Suppressor macrophage treated with lipopolysaccharide for 4 hours (primary cell): ENCODE results near the gene IL1F10.

ENCODE experiments used
- DNase-seq: peaks from one replicate; pipeline ENCODE4 v3.0.0-alpha.2; 2020

IL1F10 gene, protein sequence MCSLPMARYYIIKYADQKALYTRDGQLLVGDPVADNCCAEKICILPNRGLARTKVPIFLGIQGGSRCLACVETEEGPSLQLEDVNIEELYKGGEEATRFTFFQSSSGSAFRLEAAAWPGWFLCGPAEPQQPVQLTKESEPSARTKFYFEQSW

DNA sequence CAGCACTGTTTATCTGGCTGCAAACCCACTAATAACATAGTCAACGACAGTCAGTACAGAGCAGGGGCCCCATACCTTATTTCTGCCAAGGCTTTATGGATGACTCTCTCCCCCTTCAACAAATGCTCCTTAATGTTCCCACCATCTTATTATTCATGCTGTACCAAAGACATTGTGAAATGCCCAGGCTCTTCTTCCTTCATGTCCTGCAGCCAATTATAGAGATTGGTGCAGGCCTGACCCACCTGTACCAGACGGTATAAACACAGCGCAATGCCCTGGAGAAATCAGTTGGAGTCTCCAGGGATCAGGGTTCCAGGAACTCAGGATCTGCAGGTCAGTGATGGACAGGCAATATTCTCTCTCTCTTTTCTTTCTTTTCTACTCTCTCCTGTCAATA, at the start of gene IL1F10:
TSS of gene IL1F10 (plus strand) at position 290 of the 400 bp plus-strand sequence. CDS start 4,769 bp downstream, outside the sequence.
- DNase-seq = no peak

GRCh38 chr2:113018509-113018908, 49.3 kb upstream of the IL1F10 start:
- no peak for DNase-seq

DNA sequence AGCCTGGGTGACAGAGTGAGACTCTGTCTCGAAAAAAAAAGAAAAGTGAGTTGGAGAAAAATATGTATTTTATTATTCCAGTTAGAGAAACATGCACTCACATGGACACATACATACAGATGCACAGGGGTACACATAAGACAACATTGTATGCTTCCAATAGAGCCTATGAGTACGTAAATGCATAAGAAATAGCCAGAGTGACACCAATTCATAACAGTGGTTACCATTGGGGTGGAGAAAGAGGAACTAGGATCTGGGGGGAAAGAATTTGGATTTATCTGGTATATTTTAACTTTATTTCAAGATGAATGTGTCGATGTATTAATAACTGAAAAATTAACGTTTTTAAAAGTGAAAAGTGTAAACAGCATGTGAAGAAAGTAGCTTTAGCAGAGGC, 46.5 kb upstream of the IL1F10 start:
- no peak for DNase-seq

GRCh38 chr2:113024764-113025163, 43.0 kb upstream of the IL1F10 start:
- no peak for DNase-seq

DNA sequence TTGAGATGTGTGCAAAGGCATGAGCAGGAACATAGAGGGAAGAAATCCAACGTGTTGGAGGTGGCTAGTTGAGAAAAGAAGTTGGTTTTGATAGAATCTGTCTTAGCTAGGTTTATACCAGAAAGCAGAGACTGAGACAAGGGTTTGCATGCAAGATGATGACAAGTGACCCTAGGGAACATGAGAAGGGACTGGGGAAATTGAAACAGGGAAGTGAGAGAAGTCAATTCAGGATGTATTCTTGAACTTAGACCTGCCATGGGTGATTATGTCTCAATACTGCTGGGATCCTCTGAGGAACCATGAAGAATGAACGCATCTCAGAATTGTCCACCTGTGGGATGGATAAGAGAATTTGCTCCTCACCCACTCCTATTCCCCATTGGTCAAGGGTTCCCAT, 42.0 kb upstream of the IL1F10 start:
- peak; percentile 64 for DNase-seq

DNA sequence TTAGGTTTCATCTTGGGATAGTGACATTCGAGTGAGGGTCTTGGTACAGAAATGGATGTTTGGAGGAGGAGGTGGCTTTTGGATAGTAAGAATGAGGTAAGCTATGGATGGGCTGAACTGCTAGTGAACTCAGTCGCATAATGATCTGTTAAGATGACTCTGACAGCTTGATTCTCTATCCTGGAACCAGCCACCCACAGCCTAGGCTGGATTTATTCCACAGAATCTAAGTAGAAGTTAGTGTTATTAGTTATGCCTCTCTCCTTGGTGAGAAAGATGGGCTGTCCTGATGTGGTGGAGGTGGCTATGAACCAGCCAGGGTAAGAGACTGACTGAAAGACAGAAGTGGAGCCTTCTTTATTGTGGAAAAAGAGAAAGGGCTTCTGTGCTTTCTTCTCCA, 40.1 kb upstream of the IL1F10 start:
- no peak for DNase-seq

GRCh38 chr2:113028112-113028511, 39.7 kb upstream of the IL1F10 start:
- DNase-seq = peak; percentile 33

DNA sequence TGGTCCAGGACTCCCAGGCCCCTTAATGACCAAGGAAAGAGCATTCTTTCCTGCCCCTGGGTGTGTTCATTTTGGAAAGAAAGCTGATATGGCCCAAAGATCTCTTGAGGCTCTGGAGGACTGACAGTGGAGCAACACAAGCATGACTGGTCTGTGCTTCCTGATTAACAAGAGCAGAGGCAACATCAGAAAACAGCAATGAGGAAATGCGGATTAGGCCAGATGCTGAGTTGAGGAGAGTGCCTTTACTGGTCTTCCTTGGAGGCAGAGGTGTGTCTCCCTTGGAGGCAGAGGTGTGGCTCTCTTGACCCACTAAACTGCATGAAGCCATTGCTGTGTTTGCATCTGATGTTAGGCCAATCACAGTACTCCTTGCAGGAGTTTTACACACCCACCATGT, 35.0 kb upstream of the IL1F10 start:
- DNase-seq = peak; percentile 33

DNA sequence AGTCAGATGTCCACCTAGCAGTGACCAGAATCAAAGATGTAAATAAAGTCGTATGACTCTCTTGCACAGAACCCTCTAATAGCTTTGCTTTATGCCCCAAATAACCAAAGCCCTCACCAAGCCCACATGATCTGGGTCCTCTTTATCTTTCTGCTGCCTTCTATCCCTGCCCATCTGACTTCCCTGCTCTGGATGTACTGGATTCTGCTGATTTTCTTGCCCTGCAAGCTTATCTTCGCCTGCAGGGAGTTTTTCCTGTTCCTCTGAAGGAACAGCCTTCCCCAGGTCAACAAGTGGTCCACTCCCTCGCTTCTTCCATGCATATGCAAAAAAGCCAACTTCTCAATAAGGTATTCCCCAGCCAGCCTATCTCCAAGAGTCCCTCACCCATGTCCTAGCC, 33.8 kb upstream of the IL1F10 start:
- DNase-seq = no peak

DNA sequence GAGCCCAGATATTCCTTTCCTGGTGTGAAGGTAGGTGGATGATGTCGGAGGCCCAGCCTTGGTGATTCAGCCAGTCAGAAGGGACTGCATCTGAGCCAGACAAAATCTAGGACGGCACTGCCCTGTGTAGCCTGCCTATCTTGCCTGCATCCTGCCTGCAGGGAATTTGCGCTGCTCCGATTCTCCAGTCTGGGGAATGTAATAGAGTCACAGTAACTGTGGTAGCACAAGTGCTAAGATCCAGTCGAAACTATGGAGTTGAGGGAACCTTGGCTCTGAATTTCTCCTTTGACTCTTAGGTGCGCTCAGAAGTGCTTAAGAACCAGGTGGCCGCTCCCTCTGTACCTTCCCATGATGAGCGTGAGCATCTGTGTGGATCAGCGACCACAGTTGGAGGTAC, 31.0 kb upstream of the IL1F10 start:
- DNase-seq = no peak

DNA sequence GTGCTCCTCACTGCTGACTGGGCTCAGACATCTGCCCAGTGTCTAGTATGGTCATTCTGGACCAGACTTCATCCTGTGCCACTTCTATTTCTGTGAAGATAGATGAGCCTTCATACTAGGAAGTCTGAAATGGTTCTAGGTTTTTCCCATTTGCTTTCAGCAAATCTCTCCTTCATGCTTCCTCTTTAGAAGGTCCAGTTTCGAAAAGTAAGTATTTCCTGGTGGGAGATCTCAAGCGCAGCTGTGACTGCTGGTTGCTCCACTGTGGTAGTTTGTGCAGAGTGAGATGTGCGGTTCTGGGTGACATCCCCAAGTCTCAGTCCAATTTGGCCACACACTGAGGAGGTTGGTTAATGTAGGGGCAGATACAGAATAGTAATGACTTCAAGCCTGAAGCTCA, 29.5 kb upstream of the IL1F10 start:
- peak; percentile 28 for DNase-seq

DNA sequence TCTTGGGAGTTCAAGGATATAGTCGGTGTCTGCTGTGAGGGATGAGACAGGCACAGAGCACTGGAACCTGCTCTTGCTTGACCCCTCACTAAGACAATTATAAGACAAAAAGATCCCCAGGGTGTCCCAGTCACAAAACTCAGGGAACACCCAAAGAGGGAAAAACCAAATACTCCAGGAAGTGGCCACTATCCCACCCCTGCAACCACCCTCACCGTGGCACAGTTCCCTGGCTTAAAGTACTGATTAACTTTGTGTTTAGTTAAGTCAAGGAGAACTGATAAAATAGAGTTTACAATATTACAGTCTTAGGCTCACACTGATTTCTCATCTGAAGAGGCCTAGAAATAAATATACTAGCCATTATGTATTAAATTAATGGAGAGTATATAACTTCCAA, 28.6 kb upstream of the IL1F10 start:
- DNase-seq = no peak

GRCh38 chr2:113039719-113040118, 28.1 kb upstream of the IL1F10 start:
- DNase-seq = peak; percentile 58

- DNase-seq = no peak
Observed at GRCh38 chr2:113041871-113042270, 25.9 kb upstream of the IL1F10 start.

DNA sequence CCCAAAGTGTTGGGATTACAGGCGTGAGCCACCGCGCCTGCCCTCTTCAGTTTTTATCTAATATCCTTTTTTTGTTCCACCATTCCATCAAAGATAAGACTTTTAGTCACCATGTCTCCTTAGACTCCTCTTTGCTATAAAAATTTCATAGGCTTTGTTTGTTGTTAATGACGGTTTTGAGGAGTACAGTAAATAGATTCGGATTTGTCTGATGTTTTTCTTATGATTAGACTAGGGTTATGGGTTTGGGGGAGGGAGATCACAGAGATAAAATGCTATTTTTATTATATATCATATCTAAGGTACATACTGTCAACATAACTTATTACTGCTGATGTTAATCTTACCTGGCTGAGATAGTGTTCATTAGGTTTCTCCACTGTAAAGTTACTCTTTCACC, 21.3 kb upstream of the IL1F10 start:
- DNase-seq = no peak

DNA sequence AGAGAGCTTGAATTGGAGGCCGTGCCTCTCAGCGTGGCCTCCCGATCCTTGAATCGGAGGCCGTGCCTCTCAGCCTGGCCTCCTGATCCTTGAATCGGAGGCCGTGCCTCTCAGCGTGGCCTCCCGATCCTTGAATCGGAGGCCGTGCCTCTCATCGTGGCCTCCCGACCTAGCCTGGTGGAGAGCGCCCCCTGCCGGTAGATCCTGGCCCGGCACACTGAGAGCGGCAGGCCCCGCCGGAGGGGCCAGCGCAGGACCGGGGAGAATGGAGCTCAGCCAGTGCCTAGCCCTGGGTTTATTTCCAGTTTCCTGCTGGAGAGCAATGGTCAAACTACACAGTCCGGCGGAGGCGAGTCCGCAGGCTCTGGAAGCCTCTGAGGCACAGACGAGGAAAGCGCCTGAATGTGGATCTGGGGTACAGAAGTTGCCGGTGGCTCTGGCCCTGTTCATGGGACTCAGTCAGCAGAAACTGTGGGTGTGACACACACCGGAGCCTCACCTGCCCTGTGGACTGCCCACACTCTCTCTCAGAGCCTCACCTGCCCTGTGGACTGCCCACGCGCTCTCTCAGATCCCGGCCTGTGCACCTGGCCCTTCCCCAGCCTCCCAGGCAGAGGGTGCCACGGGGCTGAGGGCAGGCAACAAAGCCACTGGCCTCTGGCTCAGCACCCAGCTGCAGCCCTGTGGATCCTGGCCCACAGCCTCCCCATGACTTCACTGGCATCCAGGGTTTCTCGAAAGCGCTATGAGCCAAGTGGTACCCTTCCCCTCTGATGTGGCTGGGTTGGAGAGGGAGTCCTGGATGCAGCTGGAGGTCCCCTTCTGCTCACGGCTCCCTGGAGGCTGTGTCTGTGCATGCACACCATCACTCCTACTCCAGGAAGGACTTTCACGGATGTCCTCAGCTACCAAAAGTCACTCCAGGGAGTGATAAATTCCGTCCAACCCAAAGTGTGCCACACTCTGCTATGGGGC, 16.6 kb upstream of the IL1F10 start:
- DNase-seq = no peak

- no peak for DNase-seq
Observed at GRCh38 chr2:113052396-113052917, 15.3 kb upstream of the IL1F10 start, which contains the start of gene IL36B. Gene IL36B, minus strand, starts transcription at chr2:113052867.

- DNase-seq = no peak
Observed at GRCh38 chr2:113053666-113054065, 14.1 kb upstream of the IL1F10 start.

DNA sequence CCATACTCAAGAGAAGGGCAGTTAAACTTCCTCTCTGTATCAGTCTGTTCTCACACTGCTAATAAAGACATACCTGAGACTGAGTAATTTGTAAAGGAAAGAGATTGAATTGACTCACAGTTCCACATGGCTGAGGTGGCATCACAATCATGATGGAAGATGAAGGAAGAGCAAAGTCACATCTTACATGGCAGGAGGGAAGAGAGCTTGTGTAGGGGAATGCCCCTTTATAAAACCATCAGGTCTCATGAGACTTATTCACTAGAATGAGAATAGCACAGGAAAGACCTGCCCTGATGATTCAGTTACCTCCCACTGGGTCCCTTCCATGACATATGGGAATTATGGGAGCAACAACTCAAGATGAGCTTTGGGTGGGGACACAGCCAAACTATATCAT, 13.7 kb upstream of the IL1F10 start:
- DNase-seq = peak; percentile 47

DNA sequence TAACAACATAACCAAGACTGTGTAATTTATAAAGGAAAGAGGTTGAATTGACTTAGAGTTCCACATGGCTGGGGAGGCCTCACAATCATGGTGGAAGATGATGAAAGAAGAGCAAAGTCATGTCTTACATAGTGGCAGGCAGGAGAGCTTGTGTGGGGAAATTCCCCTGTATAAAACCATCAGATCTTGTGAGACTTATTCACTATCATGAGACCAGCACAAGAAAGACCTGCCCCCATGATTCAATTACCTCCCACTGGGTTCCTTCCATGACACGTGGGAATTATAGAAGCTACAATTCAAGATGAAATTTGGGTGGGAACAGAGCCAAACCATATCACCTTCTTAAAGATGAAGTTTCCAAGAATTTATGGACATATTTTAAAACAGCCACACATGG, 11.2 kb upstream of the IL1F10 start:
- peak; percentile 85 for DNase-seq

DNA sequence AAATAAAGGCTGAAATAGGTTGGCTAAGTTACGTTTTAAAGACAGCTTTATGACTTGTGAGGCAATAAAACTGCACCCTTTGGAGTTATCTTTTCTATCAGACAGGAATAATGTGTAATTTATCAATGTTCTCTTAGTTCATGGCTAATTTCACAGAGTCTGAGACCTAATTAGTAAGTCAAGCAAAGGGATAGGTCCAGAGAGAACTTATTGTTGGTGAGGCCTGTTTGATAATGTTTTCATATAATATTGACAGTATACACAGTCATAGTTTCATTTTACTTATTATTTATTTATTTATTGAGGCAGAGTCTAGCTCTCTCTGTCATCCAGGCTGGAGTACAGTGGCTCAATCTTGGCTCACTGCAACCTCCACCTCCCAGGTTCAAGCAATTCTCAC, 10.7 kb upstream of the IL1F10 start:
- no peak for DNase-seq

- no peak for DNase-seq
Observed at GRCh38 chr2:113058411-113058994, 9.3 kb upstream of the IL1F10 start.
